Amniotic stem cell (primary cell): ENCODE measurements around the gene SPATS2.

Experiments used
- DNase-seq: peaks from one replicate; lab custom pipeline; 2025; lab: John Stamatoyannopoulos, UW

Gene SPATS2

GRCh38 chr12:49335955-49336644 is 31.2 kb upstream of the SPATS2 start:
- no peak for DNase-seq

DNA sequence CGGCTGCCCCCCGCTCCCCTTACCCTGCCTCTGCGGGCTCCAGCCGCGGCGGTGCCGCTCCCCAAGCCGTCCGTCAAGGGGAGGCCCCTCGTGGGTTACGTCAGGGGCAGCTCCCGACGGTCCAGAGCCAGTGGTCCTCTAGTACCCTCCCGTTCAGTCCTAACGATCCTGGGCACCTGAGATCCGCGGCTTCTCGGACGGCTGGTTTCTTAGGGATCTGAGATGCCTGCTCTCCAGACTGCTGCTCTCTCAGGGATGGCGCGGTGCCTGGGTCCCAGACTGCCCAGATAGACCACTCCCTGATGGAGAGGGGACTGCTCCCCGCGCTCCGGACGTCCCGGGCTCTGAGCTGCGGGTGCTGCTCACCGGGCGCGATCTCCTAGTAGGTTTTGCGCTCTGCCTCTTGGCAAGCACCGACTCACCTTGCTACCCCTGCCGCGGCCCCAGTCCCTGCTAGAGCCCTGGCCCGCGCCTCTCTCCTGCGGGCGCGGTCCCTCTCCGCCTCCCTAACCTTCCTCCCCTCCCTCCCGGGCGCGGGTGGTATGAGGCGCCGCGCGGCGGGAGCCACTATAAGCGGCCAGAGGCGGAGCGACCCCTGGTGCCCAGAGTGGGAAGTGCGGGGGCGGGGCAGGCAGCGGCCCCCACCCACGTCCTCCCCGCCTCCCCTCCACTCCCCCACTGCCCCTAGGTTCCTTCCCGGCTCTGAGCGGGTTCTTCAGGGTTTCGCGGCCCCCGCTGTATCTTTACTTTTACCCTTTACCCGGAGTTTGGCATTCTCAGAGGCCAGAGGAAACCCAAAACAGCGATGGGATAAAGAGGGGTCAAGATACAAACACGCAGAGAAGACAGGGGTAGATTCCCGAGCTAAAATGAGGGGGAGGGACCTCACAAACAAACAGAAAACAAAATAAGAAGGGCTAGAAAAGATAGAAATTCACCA is 30.3 kb upstream of the SPATS2 start, which contains the start of gene C1QL4:
Gene C1QL4 (minus strand): TSS at position 544 of the 940 bp plus-strand sequence. CDS start 711 bp downstream, outside the sequence.
- DNase-seq = peak; percentile 28

- DNase-seq = no peak
Observed at GRCh38 chr12:49338830-49339463, 28.3 kb upstream of the SPATS2 start.

DNA sequence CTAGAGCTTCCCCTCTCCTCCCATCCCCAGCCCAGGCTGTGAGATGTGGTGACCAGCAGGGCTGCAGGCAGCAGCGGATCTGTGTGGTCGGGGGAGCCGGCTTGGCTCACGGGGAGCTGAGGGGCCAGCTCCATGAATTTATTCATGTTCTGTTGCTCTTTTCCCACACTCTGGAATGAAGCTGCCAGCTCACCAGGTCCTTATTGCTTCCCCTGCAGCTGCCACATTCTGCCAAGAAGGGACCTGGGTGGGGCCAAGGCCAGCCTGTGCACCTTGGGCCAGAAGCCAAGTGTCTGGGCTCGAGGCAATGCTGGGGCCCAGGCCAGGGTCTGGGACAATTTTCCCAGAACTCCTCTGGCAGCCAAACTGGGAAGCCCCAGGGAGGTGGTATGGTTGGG is 27.8 kb upstream of the SPATS2 start:
- DNase-seq = no peak

- no peak for DNase-seq
Observed at GRCh38 chr12:49340095-49340870, 27.0 kb upstream of the SPATS2 start.

GRCh38 chr12:49340971-49341776 is 26.1 kb upstream of the SPATS2 start:
- no peak for DNase-seq

- no peak for DNase-seq
Observed at GRCh38 chr12:49341777-49342065, 25.5 kb upstream of the SPATS2 start.

DNA sequence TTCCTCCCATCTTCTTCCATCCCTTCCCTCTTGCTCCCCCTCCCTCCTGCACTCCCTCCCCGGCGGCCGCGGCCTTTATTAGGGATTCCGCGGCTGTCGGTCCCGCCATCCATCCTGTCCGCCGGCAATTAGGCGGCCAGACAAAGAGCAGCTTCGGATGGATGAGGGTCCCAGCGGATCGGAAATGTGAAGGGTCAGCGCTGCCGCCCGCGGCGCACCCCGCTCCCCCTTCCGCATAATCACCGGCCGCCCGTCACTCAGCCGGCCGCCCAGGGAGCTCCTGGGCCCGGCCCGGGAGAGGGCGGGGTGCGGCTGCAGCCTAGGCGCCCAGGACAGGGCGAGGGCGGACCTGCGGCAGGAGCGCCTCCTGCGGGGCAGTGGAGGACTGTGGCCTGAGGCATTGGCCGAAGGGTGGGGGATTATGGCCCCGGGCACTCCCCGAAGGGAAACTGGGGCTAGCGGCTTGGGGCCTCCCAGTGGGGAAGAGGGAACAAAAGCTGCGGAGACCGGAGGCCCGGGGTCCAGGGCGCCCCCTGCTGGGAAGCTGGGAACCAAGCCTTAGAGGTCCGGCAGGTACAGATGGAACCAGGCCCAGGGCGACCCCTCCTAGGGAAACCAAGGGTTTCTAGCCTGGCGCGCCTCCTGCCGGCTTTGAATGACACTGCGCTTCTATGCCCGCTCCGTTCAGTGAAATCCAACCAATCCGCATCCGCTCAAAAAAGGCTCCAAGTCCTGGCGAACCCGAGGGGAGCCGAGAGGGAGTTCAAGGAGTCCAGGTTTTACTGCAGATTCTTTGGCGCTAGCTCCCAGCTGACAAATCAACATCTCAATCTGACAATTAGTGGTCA is 25.0 kb upstream of the SPATS2 start:
- DNase-seq = peak; percentile 53

DNA sequence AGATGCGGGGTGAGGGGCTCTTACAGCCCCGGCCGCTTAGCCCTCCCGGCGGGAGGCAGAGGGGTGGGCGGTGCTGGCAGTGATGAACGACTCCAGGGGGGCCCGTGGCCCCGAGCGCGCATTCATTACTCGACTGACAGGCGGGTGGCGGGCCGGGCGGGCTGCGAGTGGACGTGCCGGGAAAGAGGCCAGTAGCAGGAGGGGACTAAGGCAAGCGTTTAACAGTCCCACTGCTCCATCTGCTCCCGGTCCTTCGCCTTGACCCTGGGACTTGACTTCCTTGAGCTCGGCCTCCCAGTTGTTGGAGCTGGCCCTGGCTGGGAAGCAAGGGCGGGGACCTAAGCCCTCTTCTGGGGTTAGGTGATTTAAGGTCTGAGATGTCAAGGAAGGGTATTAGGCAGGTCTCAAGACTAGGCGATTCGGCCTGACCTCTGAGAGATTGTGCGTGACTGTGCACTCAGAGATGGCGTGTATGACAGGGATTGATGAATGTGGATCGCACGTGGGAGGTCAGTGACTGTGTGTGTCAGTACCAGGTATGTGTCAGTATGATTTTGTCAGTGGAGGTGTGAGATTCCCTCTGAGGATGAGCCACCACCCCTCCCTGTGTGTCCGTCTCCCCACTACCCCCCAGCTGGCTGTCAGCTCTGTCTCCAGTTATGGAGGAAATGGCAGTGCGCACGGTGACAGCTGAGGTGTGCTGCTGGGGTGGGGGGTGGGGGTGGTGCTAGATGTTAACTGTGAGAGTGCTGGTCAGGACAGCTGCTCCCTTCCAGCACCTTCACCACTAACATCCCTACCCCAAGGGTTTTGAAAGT is 24.1 kb upstream of the SPATS2 start:
- DNase-seq = no peak

DNA sequence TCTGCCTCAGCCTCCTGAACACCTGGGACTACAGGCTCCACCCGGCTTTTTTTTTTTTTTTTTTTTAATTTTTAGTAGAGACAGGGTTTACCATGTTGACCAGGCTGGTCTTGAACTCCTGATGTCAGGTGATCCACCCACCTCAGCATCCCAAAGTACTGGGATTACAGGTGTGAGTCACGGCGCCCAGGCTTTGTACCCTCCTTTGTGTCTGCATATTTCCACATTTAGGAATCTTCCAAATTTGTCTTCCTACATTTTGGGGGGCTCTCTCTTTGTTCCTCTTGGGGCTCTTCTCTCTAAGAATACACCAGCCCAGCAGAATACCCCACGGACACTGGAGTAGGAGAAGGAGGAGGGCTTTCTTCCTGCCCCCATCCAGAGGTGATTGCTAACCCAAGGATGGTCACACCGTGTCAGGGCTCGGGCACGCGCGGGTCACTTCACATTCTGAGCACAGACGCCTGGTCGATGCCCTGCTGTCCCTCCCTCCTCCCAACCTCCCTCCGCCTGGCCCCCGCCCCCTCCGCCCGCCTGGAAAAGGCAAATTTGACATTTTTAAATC is 22.7 kb upstream of the SPATS2 start:
- no peak for DNase-seq

- no peak for DNase-seq
Observed at GRCh38 chr12:49345051-49345824, 22.0 kb upstream of the SPATS2 start.

DNA sequence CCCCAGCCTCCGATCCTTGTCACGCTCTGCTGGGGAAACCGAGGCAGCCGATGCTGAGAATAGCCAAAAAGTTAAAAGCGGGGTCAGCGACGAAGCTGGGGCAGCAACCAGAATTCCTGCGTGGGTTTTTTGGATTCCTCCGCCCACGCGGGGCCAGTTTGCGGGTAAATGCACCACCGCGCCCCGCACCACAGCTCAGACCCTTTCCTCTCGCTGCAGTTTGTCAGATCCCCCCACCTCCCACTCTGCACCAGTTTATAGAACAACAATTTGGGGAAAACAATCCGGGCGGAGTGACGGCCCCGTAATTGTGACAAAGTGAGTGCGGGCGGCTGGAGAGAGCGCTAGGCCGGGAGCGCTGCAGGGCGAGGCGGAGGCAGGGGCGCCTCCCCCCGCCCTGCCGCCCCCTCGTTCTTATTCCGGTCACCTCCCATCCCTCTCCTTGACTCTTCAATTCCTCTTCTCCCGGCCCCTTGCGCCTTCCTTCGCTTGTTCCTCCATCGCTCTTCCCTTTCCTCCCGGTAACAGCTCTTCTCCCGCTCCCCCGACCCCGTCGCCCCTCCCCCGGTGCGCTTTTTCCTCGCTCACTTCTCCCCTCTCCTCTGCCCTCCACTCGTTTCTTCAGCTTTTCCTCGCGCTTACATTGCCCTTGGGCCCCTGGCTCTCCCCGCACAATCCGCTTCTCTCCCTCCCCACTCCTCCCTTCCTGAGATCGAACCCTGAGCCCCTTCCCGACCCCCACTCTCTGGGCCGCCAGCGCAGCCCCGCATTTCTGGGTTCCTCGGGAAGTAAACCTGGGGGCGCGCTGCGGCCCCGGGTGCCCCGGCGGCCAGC is 21.2 kb upstream of the SPATS2 start:
- DNase-seq = no peak

GRCh38 chr12:49346659-49347310 is 20.5 kb upstream of the SPATS2 start, which contains the start of gene DNAJC22:
TSS of gene DNAJC22 (plus strand) at chr12:49346888. CDS start at chr12:49348873, 1,985 bp downstream.
- DNase-seq = no peak

GRCh38 chr12:49347311-49348193 is 19.7 kb upstream of the SPATS2 start:
- DNase-seq = no peak

DNA sequence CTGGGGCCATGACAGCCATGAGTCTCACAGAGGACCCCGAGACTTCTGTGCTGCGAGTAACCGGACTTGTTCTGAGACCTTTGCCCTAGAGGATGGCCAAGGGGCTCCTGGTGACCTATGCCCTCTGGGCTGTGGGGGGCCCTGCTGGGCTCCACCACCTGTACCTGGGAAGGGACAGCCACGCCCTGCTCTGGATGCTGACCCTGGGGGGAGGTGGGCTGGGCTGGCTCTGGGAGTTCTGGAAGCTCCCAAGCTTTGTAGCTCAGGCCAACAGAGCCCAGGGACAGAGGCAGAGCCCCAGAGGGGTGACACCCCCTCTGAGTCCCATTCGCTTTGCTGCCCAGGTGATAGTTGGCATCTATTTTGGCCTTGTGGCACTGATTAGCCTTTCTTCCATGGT is 18.5 kb upstream of the SPATS2 start:
- no peak for DNase-seq

DNA sequence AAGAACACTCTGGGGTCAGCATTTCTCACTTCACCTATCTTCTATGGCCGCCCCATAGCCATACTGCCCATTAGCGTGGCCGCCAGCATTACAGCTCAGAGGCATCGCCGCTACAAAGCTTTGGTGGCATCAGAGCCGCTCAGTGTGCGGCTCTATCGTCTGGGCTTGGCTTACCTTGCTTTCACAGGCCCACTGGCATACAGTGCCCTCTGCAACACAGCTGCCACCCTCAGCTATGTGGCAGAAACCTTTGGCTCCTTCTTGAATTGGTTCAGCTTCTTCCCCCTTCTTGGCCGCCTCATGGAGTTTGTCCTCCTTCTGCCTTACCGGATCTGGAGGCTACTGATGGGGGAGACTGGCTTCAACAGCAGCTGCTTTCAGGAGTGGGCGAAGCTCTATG is 18.0 kb upstream of the SPATS2 start:
- DNase-seq = no peak
